NCI-H1105 (cell line): Measurements from ENCODE around the gene FAM81A.
A peak's percentile ranks its signal among the peaks of the same experiment; 100 is the strongest.
"Not testable (repeated sequence)": the region's sequence is repeated elsewhere in the genome, so short reads cannot be mapped to it uniquely, and the experiment has no call there.

Source experiments
- DNase-seq: peaks from one replicate; lab custom pipeline; 2025; lab: John Stamatoyannopoulos, UW

FAM81A gene

DNA sequence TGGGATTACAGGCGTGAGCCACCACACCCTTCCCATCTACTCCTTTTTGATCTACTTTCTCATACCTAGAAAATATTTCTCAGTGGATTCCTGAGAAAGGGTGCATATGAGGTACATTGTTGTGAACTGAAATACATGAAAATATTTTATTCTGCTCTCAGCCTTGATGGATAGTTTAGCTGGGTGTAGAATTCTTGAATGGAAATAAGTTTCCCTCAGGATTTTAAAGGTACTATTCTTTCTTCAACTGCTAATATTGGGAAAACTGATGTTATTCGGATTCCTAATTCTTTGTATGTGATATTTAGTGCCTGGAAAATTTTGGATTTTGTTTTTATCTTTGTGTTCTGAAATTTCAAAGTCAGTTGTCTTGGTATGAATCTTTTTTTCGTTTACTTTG is 9.1 kb upstream of the FAM81A start:
- not testable (repeated sequence) for DNase-seq

DNA sequence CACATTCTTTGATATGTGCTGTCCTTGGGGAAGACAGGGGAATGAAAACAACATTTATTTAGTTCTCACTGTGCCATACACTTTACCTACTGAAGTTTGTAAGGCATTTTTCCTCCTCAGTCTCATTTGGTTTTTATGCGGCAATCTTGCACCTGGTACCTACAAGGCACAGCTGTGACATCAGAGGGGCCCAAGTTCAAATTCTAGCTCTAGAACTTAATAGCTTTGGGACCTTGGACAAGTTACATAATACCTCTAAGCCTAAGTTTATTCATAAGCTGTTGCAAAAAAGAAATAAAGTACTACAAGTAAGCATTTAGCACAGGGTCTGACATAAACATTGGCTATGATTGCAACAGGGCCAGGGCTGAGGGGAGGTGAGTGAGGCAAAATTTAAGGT is 5.6 kb upstream of the FAM81A start:
- DNase-seq, result no peak

DNA sequence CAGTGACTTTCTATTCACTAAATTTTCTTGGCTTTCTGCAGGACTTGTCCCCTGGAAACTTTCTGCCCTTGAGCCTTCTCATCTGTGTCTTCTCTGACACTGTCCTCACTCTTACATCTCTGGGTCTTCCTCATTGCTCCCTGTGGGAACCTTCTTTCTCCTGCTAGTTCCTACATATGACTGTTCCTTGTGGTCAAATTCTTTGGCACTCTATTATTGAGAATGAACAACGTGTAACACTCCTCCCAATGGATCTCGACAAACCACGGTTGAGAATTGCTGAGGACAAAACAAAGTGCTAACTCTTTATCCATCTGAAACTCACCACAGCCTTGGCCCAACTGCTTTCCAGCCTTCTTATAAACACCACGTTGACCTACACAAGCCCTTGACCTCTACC is 3.5 kb upstream of the FAM81A start:
- no peak for DNase-seq

DNA sequence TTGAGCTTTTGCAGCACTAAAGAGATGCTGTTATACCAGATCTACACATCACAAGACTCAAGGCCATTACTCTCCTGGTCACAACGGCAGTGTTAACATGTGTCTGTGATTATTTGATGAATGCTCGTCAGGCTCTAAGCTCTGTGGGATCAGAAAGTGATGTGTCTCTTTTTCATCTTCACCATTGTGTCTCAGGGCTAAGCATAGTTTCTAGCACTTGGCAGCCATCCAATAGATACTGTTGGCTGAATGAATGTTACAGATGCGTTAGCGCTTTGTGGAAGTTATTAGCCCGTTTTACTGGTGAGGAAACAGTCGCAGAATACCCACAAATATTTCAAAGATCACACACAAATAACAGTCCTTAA is 1.2 kb upstream of the FAM81A start:
- peak; percentile 72 for DNase-seq

DNA sequence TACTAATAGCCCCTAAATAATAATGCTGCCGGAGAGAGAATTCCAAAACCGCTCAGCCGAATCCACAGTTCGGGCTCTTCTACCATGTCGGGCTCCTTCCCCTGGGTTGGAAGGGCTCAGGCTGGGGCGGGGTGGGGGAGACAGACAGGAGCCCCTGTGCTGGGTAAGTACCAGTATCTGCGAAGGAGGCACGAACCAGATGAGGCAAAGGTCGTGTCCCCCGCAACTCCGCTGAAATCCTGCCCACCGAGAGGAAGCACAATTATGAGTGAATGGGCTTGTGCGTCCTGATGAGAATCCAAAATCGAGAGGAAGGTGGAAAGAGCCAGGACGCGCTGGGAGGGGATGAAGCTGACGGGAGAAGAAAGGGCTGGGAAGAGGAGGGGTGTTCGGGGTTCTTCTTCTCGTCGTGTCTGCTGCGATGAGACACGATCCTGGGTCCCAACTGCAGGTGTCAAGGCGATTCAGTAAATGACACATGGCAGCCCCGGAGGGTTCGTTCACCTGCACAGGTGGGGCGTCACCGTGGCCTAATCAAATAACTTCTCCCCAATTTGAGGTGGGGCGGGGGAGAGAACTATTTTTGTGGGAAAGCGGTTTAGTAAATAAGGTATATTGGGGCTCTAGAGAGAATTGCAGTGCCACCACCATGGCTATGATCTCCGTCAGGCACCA is 707 bp upstream of the FAM81A start:
- peak; percentile 29 for DNase-seq

DNA sequence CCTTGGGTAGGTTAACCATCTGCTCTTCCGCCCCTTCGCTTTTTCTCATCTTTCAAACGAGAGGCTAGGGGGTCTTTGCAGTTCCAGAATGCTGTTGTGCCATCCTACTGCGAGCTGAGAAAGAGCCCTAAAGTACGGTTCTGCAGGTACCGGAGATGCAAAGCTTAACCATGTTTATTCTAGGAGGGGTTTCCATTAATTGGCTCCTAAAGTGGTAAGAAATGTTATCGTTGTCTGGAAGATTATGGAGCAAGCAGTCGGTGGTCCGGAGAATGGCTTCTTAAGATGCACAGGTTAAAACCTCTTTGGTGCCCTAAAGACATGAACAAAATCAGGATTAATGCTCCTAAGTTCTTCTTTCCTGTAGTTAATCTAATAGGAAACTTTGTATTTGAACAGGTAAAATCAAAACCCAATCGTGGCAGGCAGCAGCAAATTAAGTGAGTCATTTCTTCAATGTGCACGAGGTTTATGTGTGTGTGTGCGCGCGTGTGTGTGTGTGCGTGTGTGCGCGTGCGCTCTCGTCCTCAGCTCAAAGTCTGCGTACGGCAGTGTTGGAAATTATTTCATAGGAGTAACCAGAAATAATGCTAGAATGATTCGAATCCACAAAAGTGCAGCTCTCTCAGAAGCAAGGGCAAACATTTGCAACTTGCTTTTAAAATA is 772 bp downstream of the FAM81A start:
- no peak for DNase-seq

DNA sequence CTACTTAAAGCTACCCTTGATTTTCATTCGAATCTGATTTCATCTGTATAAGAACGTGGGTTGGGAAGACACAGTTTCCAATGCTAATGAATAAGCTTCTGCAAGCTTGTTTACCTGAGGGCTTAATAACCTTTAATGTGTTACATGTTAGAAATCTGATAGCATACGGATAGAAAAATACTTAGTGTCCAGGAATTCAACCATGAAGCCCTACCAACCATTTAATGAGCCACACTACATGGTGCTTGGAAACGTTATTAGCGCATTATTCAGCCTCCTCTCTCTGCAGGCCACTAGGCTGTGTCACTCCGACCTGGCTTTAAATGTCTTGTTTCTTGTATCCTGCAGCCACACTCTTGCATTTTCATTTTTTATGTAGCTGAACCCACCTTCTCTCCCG is 1.6 kb downstream of the FAM81A start:
- DNase-seq, result no peak

DNA sequence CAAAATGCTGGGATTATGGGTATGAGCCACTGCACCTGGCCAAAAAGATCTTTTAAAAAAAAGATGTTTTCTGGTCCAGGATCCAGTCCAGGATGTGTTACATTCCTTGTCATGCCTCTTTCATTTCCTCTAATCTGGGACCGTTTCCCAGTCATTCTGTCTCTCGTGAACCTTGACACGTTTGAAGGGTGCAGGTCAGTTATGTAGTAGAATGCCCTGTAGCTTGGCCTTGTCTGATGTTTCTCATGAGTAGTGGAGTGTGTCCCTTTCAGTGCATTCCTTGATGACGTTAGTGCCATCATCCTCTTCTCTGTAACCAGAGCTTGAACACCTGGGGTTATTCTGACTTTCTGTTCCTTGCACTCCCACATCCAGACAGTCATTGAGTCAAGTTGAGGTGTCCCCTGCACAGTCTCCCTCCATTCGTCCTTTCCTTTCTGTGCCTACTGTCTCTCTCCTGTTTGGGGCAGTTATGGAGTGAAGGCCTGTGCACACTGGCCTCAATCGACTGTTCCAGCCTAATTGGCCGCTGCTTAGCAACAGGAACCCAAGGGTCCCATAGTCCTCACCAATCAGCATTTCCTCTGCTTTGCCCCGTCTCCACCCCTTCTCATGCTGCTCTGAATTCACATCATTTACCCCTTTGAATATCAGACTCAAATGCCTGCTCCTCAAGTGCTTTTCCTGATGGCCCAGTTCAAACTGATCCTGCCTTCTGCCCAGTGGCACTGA is 5.5 kb downstream of the FAM81A start:
- no peak for DNase-seq

DNA sequence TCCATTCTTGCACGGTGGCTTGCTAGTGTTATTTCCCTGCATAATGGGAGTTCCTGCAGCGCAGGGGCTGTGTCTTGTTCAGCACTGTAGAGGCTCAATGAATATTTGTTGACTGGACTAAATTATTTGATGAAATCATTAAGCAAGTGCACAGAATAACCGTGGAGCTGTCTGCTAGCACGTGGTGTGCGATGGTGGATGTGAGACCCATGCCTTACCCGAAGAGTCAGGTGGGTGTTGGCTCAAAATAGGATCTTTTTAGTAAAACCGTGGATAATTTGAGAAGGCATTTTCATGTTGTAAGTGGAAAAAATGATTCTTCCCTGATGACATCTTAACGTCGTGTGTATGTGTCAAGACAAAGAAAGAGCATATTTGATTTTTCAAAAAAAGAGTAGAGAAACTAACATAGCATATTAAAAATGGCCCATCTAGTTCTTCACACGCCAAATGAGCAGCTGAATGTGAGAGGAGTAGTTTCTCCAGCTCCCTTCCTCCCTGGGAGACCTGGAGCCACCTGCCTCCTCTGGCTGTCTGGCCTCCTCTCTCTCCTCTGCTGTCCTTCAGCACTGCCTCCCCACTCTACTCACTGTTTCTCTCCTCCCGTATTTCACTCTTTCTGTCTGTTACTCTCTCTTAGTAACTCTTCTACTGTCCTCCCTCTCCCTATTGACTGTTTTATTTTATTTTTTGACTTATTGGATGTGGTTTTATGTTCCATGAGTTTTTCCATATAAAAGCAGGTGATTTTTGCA is 6.3 kb downstream of the FAM81A start:
- DNase-seq, result no peak

DNA sequence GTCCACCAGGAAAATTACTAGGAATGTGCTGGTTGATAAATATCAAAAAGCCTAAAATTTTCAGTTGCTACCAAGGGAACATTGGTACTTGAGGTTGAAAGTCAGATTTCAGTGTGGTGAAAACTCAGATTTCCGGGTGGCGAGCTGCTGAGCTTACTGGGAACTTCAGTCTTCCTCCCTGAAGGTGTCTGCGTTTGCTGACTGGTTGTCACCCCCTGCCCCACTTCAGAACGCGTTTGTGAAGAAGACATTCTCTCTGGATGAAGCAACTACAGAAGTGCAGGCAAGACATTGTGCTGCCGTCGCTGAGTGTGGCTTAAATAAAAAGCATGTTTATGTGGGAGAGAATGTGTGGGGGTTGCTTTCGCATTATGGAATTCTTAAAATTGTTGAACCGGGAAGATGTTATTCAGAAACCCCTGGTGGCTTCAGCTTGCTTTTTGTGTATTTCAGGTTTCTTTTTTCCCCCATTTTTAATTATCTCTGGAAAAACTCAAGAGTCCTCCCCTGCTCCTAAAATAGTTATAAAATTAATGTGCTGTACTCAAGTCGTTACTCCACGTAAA is 7.1 kb downstream of the FAM81A start:
- DNase-seq, result no peak

DNA sequence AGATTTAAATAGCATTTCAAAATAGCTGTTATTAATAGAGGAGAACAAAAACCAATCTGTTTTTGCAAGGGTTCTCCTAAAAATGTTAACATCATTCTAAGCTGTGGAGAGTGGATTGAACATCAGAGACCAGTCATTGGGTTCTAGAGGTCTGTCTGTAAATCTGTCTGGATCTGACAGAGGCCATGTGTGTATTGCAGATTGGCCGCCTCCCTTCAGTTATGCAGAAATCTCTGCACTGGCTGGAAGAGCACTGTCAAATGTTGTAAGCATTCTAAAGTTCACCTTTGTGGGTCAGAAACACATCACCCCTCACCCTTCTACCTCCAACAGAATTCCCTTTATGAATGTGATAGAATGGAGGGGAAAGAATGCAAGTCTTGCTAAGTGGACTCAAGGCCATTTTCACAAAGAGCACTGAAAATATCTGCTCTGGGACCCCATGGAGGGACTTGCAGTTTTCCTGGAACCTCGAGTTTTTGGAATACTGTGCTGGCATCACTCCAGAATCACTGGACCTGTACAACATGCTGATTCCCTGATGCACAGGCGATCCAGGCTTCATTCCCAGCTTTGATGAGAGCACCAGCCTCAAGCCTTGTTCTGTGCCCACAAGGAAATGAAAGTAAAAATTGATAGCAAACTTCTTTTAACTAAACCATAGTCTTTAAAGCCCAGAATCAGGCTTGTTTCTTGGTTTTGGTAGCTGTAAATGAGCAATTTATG is 8.4 kb downstream of the FAM81A start:
- no peak for DNase-seq

DNA sequence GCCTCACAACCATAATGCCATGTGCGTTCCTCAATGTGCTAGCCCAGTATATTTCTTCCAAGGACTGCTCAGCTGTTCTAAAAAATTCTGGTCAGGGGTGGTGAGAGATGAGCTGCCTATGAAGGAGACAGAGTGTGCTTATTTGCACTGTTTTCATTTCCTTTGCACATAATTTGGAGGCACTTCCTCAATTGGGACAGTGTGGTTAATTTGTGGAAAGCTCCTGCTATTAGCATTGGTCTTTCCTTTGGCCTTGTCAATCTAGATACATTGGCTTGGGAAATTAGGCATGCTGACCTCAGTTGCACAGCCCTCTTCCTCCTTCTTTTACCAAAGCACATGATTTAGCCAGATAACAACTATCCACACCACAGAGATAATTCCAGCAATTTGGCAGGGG is 9.4 kb downstream of the FAM81A start:
- no peak for DNase-seq

DNA sequence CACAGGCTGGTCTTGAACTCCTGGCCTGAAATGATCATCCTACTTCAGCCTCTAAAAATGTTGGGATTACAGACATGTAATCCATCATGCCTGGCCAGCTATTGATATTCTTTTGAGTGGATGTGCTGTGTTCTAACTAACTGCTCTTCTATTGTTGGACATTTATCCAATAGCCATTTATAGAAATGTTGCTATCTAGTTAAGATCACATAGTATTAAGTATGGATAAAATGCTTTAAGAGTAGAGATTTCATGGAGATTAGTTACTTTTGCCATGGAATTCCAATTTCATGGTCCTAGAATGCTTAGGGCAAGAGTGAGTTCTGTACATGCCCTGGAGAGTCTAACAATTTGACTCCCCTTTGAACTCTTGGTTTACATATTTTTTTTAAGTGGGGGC is 10.9 kb downstream of the FAM81A start:
- no peak for DNase-seq

DNA sequence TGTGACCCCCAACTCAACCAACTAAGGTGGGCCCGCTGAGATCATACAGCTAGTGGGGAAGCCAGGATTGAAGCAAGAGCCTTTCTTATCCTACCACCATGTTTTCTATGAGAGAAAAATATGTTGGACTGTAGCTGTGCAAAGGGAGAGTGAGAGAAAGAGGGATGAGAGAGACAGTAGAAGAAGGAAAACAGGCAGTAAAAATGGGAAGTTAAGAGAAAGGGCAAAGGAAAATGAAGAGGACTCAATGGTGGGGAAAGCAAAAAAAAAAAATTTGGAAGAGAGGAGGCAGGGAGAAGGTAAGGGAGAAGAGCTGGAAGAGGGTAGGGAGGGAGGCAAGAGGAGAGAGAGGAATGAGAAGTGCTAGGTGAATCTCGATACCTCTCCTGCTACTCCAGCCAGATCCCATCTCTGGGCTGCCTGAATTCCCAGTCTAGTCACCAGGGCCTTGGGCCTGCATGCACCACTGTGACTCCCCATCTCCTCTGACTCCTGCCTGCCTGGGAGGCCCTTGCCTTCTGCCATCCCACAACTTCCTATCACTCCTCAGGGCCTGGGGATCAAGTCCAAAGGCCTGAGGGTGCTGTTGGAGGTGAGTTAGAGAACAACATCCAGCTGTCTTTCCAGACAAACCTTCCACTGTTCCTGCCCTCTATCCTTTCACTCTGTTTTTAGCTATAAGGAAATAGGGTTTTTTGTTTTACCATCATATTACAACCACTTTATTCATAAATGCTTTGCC is 15.7 kb downstream of the FAM81A start:
- DNase-seq, result no peak

DNA sequence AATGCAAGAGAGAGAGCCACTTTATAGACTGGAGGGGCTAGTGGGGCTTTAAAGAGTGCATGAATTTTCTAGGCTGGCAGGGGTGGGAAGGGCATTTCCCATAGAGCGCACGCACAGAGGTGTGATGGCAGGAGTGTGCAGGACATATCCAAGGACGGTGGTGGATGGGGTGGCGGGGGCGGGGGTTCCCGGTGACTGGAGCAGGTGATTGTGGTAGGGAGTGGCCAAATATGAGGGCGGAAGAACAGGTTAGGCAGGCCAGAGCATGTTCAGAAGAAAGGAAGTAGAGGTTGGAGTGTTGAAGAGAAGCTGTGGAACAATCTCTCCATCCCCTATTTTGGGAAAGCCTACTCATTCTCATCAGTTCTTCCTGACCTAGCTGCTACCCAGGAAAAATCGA is 18.1 kb downstream of the FAM81A start:
- peak; percentile 19 for DNase-seq

DNA sequence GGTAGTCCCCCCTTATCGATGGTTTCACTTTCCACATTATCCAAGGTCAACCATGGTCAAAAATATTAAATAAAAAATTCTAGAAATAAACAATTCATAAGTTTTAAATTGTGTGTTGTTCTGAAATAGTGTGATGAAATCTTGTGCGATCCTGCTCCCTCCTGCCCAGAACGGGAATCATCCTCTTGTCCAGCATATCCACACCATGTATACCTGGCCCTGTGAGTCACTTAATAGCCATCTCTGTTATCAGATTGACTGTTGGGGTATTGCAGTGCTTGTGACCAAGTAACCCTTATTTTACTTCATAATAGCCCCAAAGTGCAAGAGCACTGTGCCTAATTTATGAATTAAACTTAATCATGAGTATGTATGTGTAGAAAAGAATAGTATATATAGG is 19.1 kb downstream of the FAM81A start:
- DNase-seq, result no peak

DNA sequence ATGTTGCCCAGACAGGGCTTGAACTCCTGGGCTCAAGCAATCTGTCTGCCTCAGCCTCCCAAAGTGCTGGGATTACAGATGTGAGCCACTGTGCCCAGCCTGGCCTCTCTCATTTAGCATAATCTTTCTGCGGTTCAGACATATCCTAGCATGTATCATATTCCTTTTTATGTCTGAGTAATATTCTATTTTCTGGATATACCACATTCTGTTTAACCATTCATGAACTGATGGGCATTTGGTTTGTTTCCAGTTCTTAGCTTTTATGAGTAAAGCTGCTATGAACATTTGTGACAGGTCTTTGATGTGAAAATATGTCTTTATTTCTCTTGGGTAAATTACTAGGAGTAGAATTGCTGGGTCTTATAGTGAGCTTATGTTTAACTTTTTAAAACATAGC is 23.5 kb downstream of the FAM81A start:
- DNase-seq, result no peak

DNA sequence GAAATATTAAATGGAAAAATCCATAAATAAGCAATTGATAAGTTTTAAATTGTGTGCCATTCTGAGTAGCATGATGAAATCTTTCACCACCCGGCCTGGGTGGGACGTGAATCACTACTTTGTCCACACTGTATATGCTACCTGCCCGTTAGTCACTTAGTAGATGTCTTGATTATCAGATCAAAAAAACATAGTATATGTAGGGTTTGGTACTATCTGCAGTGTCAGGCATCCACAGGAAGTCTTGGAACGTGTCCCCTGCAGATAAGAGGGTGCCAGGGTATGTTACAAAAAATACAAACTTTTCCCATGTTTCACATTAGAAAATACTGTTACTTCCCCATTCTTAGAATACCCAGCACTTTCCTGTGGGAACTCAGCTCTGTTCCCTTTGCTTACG is 35.2 kb downstream of the FAM81A start:
- no peak for DNase-seq

DNA sequence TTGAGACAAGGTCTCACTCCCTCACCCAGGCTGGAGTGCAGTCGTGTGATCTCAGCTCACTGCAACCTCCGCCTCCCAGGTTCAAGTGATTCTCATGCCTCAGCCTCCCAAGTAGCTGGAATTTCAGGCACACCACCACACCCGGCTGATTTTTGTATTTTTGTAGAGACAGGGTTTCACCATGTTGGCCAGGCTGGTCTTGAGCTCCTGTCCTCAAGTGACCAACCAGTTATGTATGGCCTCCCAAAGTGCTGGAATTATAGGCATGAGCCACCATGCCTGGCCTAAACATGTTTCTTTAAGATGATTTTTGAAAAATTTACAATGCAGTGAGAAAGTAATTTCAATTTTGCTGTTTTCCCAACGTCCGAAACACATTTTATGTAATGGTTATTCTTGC is 37.2 kb downstream of the FAM81A start:
- DNase-seq, result not testable (repeated sequence)

DNA sequence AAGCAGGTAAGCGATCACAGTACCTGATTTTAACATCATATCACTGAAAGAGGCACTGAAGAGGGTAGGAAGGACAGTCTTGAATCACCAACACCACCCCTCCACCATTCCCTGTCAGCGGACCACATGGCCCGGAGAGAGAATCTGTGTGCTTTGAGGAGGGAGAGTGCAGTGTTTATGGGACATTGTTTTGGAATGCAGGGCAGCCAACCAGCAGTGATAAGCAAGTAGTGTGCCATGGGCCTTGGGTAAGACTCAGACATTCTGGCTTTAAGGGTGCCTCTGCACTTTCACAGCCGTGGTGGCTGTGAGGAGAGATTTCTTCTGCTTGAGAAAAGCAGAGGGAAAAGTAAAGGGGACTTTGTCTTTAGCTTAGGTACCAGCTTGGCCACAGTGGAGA is 46.4 kb downstream of the FAM81A start:
- DNase-seq, result no peak

DNA sequence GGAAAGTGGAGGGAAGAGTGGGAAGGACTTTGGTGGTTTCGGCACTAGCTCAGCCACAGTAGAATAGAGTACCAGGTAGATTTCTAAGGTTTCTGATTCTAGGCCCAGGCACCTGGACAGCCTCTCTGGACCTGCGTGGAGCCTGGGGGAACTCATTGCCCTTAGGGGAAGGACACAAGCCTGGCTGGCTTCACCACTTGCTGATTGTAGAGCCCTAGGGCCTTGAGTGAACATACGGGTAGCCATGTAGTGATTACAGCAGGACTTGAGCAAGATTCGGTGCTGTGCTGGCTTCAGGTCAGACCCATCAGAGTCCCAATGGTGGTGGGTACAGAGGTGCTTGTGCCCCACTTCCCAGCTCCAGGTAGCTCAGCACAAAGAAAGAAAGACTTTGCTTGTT is 47.0 kb downstream of the FAM81A start:
- DNase-seq, result no peak
